Vagina (tissue), 2 donors: ENCODE data around the gene TAB2.
"Not testable (repeated sequence)": the region's sequence is repeated elsewhere in the genome, so short reads cannot be mapped to it uniquely, and the experiment has no call there.

Experiments used
- POLR2A ChIP-seq, 2 donors: fragments of 450-650 bp; IDR thresholded peaks; one replicate each; pipeline ENCODE4 v1.6.1; 2017; ENCODE audit warnings: antibody characterized with exemption in 2 of 2, mild to moderate bottlenecking in 2 of 2, moderate library complexity in 2 of 2
- POLR2AphosphoS5 ChIP-seq, 2 donors: sonication (generic); formaldehyde crosslinking; IDR thresholded peaks; one replicate each; pipeline ENCODE4 v1.9.0; 2017; ENCODE audit warnings: antibody characterized with exemption in 2 of 2, mild to moderate bottlenecking in 2 of 2, low read depth in 1 of 2; ENCODE audit not compliant: insufficient read depth in 1 of 2
- TF ChIP-seq, protein P1 (sequence below), 3 experiments: fragments of 450-650 bp in 2 of 3; fragments of 200-600 bp in 1 of 3; sonication (generic) in 1 of 3; IDR thresholded peaks; one replicate each; pipeline ENCODE4 v1.5.1; 2017 to 2019; ENCODE audit warnings: antibody characterized with exemption in 3 of 3, mild to moderate bottlenecking in 2 of 3, moderate library complexity in 2 of 3

DNA sequence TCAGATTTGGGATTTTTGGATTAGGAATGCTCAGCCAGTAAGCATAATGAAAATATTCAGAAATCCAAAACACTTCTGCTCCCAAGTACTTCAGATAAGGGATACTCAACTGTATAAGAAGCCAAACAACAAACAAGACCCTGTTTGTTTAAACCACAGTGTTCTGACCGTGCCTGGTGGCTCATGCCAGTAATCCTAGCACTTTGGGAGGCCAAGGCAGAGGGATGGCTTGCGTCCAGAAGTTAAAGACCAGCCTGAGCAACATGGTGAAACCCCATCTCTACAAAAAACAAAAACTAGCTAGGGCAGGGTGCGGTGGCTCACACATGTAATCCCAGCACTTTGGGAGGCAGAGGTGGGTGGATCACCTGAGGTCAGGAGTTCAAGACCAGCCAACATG, 142.7 kb downstream of the TAB2 start:
- TF ChIP-seq, protein P1, sequence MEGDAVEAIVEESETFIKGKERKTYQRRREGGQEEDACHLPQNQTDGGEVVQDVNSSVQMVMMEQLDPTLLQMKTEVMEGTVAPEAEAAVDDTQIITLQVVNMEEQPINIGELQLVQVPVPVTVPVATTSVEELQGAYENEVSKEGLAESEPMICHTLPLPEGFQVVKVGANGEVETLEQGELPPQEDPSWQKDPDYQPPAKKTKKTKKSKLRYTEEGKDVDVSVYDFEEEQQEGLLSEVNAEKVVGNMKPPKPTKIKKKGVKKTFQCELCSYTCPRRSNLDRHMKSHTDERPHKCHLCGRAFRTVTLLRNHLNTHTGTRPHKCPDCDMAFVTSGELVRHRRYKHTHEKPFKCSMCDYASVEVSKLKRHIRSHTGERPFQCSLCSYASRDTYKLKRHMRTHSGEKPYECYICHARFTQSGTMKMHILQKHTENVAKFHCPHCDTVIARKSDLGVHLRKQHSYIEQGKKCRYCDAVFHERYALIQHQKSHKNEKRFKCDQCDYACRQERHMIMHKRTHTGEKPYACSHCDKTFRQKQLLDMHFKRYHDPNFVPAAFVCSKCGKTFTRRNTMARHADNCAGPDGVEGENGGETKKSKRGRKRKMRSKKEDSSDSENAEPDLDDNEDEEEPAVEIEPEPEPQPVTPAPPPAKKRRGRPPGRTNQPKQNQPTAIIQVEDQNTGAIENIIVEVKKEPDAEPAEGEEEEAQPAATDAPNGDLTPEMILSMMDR (IDR thresholded peaks at IDR 0.05): not testable (repeated sequence)
- TF ChIP-seq POLR2A (IDR thresholded peaks at IDR 0.05); POLR2AphosphoS5 (IDR thresholded peaks at IDR 0.05; ENCODE audit: insufficient read depth in 1 of 2, low read depth in 1 of 2): not testable (repeated sequence)
